SIG-M5 treated with dmso at 0.1 percent for 504 hours (cell line): ENCODE results near the gene HERC4.
"Not testable (repeated sequence)": the region's sequence is repeated elsewhere in the genome, so short reads cannot be mapped to it uniquely, and the experiment has no call there.

ENCODE experiments used
- DNase-seq: peaks from one replicate; lab custom pipeline; 2025; ENCODE audit not compliant: unreplicated experiment; lab: John Stamatoyannopoulos, UW

The HERC4 gene

DNA sequence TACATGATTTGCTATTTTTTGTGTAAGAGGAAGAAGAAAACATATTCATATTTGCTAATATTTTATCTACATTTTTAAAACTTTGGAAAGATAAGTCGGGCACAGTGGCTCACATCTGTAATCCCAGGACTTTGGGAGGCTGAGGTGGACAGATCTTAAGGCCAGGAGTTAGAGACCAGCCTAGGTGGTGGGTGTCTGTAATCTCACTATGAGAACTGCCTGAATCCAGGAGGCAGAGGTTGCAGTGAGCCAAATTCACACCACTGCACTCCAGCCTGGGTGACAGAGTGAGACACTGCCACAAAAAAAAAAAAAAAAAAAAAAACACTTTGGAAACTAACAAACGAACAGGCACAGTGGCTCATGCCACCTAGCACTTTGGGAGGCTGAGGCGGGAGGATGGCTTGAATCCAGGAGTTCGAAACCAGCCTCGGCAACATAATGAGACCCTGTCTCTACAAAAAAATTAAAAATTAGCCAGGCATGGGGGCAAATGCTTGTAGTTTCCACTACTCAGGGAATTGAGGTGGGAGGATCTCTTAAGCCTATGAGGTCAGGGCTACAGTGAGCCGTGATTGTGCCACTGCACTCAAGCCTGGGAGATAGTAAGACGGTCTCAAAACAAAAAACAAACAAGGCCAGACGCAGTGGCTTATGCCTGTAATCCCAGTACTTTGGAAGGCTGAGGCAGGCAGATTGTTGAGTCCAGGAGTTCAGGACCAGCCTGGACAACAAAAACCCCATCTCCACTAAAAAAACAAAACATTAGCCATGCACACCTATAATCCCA, 25.6 kb downstream of the HERC4 start:
- no peak for DNase-seq

DNA sequence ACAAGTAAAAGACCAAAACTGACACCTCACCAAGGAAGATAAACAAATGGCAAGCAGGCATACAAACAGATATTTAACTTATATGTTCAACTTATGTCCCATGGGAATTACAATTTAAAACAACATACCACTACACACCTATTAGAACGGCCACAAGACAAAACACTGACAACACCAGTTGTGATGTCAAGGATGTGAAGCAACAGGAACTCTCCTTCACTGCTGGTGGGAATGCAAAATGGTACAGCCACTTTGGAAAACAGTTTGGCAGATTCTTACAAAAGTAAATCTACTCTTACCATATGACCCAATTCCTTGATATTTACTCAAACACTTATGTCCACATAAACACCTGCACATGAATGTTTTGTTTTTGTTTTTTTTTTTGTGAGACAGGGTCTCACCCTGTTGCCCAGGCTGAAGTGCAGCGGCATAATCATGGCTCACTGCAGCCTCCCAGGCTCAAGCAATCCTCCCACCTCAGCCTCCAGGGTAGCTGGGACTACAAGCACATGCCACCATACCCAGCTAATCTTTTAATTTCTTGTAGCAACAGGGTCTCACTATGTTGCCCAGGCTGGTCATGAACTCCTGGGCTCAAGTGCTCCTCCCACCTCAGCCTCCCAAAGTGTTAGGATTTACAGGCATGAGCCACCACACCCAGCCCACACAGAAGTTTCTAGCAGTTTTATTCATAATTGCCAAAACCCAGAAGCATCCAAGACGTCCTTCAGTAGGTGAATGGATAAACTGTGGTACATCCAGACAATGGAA, 27.3 kb downstream of the HERC4 start:
- no peak for DNase-seq

DNA sequence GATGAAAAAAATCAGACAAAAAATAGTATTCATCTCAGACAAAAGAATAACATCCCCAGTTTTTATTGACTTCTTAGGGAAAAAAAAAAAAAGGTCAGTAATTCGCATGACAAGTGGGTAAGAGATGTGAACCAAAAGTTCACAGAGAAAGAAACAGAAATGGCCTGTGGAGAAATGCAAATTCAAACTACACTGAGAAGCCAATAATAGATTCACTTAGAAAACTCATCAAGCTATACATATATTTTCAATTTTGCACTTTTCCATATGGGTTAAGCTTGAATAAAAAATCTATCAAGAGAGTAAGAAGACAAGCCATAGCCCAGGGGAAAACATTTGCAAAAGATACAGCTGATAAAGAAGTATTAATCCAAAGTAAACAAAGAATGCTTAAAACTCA, 28.0 kb downstream of the HERC4 start:
- DNase-seq = no peak

DNA sequence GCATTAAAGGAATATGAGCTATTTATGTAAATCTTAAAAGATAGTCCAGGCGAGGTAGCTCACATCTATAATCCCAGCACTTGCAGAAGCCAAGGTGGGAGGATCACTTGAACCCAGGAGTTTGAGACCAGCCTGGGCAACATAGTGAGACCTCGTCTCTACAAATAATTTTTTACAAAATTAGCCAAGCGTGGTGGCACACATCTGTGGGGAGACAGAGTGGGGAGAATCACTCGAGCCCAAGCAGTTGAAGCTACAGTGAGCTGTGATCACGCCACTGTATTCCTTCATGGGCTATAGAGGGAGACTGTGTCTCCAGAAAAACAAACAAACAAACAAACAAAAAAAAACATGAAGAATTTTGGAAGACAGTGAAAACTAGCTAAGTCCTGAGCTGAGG, 28.4 kb downstream of the HERC4 start:
- no peak for DNase-seq

DNA sequence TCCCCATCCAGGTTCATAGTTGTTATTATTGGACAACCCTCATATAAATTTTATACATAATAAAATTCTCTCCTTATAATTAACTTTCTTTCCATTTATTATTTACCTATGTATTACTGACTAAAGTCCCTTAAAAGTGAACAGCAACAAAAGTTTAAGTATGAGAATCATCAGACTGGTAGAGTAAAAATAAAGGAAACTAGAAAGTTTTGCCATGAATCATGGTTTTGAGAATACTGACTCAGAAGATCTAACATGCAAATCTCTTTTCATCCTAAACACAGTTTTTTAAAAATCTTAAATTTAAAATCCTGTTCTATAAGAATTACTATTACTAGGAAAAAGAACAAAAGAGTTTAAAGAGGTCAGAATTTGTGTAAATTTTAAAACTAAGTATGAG, 32.1 kb downstream of the HERC4 start:
- DNase-seq = no peak

DNA sequence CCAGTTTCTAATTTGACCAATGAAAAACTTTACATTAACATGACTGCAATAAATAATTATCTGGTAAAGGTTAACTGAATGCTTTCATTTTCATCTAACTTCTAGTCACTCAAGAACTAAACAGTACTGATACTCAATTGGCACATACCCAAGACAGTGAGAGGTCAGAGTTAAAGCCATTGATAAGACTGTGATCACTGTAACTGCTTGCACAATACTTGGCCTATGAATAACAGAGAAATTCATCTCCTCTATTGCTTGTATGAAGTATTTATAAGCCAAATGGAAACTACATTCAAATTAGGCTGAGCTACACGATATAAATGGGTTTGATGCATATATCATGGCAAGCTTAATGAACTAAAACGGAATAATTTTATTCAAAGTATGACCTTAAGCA, 43.0 kb downstream of the HERC4 start:
- no peak for DNase-seq

DNA sequence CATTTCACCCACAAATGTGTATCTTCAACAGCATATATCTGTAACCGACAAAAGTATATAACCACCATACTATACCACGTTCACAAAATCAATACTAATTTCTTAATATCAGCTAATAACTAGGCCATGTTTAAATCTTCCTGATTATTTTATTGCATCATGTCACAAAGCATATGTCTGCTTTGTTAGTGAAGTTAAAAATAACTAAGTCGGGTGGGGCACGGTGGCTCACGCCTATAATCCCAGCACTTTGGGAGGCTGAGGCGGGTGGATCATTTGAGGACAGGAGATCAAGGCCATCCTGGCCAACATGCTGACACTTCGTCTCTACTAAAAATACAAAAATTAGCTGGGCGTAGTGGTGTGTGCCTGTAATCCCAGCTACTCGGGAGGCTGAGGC, 47.7 kb downstream of the HERC4 start:
- DNase-seq = no peak

DNA sequence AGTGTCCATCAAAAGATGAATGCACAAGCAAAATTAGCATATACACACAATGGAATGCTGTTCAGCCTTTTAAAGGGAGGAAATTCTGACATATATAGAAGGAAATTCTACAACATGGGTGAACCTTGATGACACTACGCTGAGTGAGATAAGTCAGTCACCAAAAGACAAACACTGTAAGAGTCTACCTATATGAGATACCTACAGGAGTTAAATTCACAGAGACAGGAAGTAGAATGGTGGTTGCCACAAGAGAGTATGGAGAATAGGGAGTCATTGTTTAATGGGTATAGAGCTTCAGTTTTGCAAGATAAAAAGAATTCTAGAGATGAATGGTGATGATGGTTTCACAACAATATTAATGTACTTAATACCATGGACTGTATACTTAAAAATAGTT, 51.8 kb downstream of the HERC4 start:
- DNase-seq = no peak

DNA sequence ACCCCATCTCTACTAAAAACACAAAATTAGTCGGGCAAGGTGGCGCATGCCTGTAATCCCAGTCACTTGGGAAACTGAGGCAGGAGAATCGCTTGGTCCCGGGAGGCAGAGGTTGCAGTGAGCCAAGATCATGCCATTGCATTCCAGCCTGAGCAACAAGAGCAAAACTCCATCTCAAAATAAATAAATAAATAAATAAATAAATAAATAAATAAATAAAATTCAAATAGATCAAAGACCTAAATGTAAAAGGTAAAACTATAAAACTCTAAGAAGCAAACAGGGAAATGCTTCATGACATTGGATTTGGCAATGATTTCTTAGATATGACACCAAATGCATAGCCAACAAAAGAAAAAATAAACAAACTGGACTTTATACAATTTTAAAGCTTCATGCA, 52.8 kb downstream of the HERC4 start:
- DNase-seq = not testable (repeated sequence)

DNA sequence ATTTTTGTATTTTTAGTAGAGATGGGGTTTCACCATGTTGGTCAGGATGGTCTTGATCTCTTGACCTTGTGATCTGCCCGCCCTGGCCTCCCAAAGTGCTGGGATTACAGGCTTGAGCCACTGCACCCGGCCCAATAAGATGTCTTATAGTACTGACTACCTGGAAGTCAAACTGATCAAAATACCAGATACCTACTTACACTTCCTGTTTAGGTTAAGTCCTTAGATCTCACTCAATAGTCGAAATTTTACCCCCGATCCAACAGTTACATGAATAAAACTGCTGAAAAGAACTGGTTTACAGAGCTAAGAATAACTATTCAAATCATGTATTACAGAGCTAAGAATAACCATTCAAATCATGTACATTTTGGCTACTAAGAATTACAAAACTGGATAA, 58.6 kb downstream of the HERC4 start:
- DNase-seq = not testable (repeated sequence)

DNA sequence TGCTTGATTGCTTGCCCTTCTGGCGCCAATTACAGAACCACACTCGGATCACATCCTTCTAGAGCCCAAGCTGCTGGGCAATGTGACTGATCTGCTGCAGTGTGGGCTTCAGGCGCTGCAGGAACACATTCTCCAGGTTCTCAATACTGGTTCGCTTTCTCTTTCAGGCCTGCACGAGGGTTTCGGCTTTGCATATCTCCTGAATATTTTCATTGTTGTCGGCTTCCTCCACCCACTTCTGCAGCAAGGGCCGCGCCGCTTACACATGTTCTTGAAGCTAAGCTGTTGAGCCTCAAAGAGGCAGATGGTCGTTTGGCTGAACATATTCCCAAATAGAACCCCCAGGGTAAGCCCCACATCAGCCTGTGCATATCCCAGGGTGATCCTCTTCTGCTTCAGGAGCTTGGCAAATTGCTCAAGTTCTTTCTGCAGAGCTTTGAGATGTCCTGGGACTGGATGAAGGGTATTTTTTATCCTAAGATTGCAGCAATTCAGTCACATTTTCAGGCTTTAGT, 64.6 kb downstream of the HERC4 start:
- no peak for DNase-seq

DNA sequence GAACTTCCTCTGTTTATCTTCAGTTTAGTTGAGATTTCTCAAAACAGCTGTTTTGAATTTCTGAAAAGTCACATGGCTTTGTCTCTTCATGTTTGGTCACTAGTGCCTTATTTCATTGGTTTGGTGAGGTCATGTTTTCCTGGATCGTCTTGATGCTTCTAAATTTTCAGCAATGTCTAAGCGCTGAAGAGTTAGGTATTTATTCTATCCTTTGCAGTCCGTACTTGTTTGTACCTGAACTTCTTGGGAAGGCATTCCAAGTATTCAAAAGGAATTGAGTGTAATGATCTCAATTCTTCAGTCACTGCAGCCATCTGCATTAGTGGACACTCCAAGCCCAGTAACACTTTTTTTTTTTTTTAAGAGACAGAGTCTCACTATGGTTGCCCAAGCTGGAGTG, 67.7 kb downstream of the HERC4 start:
- DNase-seq = no peak

DNA sequence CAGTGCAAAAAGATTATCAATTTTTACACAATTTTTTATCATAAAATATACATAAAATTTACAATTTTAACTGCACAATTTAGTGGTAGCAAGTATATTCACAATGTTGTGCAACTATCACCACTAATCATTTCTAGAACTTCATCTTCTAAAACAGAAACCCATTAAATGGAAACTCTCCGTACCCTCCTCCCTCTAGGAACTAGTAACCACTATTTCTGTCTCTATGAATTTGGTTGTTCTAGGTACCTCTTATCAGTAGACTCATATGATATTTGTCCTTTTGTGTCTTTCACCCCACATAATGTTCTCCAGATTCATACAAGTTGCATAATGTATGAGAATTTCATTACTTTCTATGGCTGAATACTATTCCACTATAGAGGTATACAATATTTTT, 73.5 kb downstream of the HERC4 start:
- DNase-seq = no peak

DNA sequence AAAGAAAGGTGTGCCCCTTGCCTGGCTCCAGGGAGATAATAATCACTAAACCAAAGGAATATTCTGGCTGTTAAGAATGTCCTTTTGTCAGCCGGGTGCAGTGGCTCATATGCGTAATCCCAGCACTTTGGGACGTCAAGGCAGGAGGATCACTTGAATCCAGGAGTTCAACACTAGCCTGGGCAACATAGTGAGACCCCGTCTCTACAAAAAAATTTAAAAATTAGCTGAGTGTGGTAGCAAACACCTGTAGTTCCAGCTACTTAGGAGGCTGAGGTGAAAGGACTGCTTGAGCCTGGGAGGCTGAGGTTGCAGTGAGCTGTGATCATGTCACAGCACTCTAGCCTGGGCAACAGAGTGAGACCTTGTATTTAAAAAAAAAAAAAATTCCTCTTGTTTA, 74.1 kb downstream of the HERC4 start:
- no peak for DNase-seq

DNA sequence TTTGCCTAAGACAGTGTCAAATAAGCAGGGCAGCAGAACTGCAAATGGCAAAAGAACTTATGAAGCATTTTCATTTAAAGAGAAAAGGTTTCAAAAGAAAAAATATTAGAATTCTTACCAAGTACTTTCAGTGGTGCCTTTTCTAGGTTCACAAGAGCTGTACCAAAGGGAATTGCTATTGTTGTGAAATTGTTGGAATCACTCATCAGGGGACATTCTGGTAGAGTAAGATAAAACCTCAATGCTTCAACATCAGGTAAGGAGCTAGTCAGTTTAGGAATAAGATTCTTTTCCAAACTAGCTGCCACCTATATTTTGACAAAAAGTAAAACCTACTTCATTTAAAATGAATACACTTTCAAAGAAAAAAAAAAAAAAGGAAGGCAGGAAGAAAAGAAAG, 85.0 kb downstream of the HERC4 start:
- DNase-seq = no peak

DNA sequence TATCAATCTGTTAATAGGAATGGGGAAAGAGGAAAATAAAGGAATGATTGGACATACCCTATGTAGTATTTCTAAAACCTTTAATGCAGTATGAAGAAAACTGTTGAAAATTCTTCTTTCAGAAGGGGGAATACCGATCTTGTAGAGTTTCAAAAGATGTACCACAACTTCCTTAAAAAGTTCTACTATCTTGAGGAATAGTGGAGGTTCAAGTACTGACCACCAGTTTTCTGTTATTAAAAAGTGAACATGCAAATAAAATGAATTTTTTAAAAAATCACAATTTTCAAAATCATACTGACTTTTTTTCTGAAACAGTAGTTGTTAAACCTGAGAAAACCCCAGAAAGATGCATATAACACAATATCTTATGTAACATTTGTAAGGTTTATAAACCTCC, 86.5 kb downstream of the HERC4 start:
- no peak for DNase-seq

DNA sequence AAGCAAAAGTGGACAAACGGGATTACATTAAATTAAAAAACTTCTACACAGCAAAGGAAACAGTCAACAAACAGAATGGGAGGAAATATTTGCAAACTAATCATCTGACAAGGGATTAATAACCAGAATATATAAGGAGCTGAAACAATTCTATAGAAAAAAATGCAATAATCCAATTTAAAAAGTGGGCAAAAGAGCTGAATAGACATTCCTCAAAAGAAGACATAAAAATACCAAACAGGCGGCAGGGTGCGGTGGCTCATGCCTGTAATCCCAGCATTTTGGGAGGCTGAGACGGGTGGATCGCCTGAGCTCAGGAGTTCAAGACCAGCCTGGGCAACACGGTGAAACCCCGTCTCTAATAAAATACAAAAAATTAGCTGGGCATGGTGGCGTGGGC, 92.5 kb downstream of the HERC4 start:
- DNase-seq = not testable (repeated sequence)

DNA sequence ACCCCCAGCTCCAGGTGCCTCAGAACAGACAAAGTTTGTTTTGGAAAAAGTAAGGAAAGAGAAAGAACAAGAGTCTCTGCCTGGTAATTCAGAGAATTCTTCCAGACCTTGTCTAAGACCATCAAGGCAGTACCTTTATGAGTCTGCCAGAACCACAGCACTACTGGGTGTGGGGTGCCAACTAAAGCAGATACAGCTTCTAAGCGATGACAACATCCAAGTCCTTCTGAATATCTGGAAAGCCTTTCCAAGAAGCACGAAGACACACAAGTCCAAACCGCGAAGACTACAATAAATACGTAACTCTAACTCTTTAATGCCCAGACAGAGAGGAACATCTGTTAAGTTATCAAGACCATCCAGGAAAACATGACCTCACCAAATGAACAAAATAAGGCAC, 96.3 kb downstream of the HERC4 start:
- DNase-seq = no peak

DNA sequence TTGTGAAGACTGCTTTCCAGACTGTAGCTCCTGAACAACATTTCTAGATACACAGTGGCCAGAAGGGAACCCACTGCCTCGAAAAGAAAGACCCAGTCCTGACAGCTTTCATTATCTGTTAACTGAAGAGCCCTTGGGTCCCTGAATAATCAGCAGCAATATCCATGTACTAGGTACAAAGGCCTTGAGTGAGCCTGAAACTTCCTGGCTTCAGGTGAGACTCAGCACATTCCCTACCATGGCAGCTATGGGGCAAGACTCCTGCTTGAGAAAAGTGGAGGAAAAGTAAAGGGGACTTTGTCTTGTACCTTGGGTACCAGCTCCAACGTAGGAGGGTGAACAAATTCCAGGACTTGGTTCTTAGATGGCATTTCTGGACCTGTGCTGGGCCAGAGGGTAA, 97.8 kb downstream of the HERC4 start:
- DNase-seq = no peak

DNA sequence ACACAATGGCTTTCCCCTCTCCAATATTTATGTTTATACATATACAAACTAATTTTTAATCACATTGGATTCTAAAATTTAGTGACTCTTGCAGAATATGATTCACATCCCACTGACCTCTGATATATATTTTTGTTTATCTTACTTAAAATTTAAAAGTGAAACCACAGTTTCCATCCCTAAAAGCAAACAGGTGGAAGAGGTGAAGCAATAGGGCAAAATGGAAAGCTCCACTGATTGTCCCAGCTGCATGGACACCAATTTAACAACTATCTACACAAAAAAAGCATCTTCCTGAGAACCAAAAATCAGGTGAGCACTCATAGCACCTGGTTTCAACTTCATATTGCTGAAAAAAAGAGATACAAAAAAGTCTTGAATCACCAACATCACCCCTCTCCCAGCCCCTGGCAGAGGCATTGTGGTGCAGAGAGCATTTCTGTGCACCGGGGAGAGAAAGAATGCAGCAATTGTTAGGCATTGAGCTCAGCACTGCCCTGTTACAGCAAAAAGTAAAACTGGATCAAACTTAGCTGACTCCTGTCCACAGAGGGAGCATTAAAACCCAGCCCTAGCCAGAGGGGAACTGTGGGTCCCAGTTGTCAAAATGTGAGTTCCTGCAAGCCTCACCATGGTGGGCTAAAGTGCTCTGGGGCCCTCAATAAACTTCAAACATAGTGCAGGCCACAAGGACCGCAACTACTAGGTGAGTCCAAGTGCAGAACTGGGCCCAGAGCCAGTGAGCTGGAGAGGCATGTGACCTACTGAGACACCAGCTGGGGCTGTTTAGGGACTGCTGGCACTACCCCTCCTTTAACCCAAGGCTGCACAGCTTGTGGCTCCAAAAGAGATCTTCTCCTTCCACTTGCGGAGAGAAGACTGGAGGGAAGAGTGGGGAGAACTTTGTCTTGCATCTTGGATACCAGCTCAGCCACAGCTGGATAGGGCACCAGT, 98.5 kb downstream of the HERC4 start:
- DNase-seq = no peak

DNA sequence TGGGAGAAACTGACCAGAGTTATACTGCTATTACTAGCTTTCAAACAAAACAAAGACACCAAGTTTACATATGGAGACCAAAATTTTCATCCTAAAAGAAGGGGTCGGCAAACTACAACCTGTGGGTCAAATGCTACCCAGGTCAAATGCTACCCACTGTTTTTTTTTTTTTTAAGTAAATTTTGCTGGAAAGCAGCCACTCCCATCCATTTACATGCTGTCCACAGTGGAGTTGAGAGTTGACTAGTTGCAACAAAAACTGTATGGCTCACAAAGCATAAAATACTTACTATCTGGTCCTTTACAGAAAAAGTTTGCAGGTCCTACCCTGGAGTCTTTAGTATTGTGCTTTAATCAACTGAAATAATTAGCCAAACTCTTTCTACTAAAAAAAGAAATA, 99.2 kb downstream of the HERC4 start:
- DNase-seq = no peak
